ENCODE data around the gene BEAN1. TPM values are rescaled to one million over a fixed set of nuclear protein-coding genes. Genes with fewer than 3 reads are reported as not detected.

BEAN1 gene
- total RNA-seq, 4 donors from 2014 or later, result 0.52 to 3.9 TPM; not detected in 2

GRCh38 chr16:66516808-66517585 lies 89.9 kb downstream of the BEAN1 start:
- intact Hi-C loops (cut with DNase I; ENCODE audit: low total_unique reads), result no loop called here
- Histone ChIP-seq H3K27ac (peak overlapping the region; percentile 94 to 95), H3K4me3 (peak overlapping the region; percentile 7 to 14), H3K4me1 (peaks cover 6 to 22% of the 10 kb centered on the region in 2 donors), H3K9me3 (no peaks in the 10 kb centered on the region), H3K27me3 (no peaks in the 10 kb centered on the region), H3K36me3 (no peaks in the 10 kb centered on the region)
- TF ChIP-seq CTCF (IDR thresholded peaks at IDR 0.05) (peak in 1 of 4 experiments; percentile 6), POLR2A (IDR thresholded peaks at IDR 0.05) (peak; percentile 54 to 61)
- peak; percentile 98 to 99 for DNase-seq

- TF ChIP-seq POLR2A (IDR thresholded peaks at IDR 0.05) (no peak), CTCF (IDR thresholded peaks at IDR 0.05) (no peak)
- no peaks in the 10 kb centered on the region for H3K27me3 ChIP-seq
- DNase-seq, result no peak
- H3K9me3 ChIP-seq, result no peaks in the 10 kb centered on the region
- peak overlapping the region; percentile 94 to 95 for H3K27ac ChIP-seq
- no peaks in the 10 kb centered on the region for H3K36me3 ChIP-seq
- H3K4me3 ChIP-seq, result no peak overlapping the region
- intact Hi-C loops (cut with DNase I; ENCODE audit: low total_unique reads), result no loop called here
- H3K4me1 ChIP-seq, result peaks cover 6 to 22% of the 10 kb centered on the region in 2 donors
Measured at GRCh38 chr16:66517586-66518263, 90.6 kb downstream of the BEAN1 start.

- Histone ChIP-seq H3K36me3 (no peaks in the 10 kb centered on the region), H3K4me3 (no peak overlapping the region), H3K4me1 (peaks cover 6 to 22% of the 10 kb centered on the region in 2 donors), H3K27me3 (no peaks in the 10 kb centered on the region), H3K9me3 (no peaks in the 10 kb centered on the region), H3K27ac (peak overlapping the region; percentile 12 to 28)
- intact Hi-C loops (cut with DNase I; ENCODE audit: low total_unique reads), result no loop called here
- TF ChIP-seq POLR2A (IDR thresholded peaks at IDR 0.05) (no peak), CTCF (IDR thresholded peaks at IDR 0.05) (no peak)
- no peak for DNase-seq
Measured at GRCh38 chr16:66519482-66520373, 92.6 kb downstream of the BEAN1 start.

- no peaks in the 10 kb centered on the region for H3K36me3 ChIP-seq
- no peaks in the 10 kb centered on the region for H3K27me3 ChIP-seq
- peaks cover 6 to 18% of the 10 kb centered on the region in 2 donors for H3K4me1 ChIP-seq
- intact Hi-C loops (cut with DNase I; ENCODE audit: low total_unique reads), result no loop called here
- H3K9me3 ChIP-seq, result no peaks in the 10 kb centered on the region
- peak overlapping the region; percentile 28 to 51 for H3K27ac ChIP-seq
- H3K4me3 ChIP-seq, result no peak overlapping the region
- DNase-seq, result no peak
- TF ChIP-seq POLR2A (IDR thresholded peaks at IDR 0.05) (no peak), CTCF (IDR thresholded peaks at IDR 0.05) (no peak)
Measured at GRCh38 chr16:66520406-66521170, 93.5 kb downstream of the BEAN1 start.
